DMS79 treated with DMSO at 0.1 percent for 48 hours (cell line): ENCODE results near the gene OSBPL8.

ENCODE experiments used
- DNase-seq: peaks from one replicate; lab custom pipeline; 2025; lab: John Stamatoyannopoulos, UW

The OSBPL8 gene

DNA sequence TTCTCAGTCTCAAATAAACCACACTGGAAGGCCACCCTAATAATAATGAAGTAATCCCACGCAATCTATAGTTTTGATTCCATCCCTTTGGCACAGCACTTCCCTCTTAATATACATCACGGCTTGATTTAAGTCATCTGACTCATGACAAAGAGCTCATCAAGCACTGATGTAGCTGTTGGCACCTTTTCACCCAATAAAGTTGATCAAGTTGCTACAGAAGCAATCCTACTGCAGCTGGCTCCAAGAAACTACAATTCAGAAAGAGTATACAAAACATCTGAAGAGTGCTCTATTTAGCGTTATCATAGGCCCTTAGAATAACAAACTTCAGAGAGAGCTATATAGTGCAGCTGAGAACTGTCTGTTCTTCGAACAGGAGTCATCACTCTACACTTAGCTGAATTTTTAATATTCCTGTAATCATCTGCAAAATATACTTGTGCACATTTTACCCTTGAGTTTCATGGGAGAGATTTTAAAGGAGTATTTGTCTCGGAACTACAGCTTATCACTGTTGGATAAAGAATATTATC, 94.9 kb downstream of the OSBPL8 start:
- DNase-seq, result no peak

DNA sequence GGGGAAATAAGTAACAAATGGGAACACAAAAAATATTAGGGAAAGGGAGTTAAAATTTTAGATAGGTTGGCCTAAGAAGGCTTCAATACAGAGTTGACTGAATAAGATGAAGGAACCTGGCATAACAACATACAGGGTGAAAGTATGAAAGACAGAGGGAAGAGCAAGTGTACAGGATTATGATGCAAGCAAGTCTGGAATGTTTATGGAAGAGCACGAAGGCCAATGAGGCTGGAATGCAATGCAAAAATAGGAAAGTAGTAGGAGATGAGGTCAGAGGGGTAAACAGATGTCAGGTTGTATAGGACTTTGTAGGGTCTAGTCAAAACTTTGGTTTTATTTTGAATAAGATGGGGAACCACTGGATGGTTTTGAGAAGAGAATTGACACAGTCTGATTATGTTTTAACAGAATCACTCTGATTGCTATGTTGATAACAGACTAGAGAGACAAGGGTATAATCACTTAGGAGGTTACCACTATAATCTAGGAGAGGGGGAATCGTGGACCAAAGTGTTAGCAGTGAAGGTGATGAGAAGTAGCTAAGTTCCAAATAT, 96.8 kb downstream of the OSBPL8 start:
- DNase-seq, result no peak

DNA sequence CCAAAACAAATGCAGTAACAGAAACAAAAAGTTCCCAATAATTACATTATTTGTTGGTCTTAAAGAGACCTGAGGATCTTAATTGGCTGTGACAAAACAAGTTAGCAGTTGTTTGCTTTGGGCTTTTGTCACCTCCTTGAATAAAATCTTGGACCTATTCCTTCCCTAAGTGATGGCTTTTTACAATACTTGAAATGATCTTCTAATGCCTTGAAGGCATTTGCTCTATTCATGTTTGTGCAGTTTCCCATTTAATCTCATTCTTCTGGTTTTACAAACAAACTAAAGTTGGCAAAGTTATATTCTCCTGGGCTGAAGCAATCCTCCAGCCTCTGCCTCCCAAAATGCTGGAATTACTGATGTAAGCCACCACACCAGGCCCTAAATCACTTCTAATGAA, 98.8 kb downstream of the OSBPL8 start:
- peak; percentile 50 for DNase-seq

DNA sequence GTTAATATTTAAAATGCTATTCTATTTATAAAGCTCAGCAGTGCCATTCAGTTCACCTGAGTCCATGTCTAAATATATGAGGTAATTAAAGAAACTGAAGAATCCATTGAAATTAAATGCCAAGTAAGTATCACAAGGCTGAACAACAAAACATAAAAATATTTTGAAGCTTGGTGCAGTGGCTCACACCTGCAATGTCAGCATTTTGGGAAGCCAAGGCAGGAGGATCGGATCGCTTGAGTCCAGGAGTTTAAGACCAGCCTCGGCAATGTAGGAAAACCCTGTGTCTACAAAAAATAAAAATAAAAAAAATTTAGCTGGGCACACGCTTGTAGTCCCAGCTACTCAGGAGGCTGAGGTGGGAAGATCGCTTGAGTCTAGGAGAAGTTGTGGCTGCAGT, 101.8 kb downstream of the OSBPL8 start:
- DNase-seq, result no peak

DNA sequence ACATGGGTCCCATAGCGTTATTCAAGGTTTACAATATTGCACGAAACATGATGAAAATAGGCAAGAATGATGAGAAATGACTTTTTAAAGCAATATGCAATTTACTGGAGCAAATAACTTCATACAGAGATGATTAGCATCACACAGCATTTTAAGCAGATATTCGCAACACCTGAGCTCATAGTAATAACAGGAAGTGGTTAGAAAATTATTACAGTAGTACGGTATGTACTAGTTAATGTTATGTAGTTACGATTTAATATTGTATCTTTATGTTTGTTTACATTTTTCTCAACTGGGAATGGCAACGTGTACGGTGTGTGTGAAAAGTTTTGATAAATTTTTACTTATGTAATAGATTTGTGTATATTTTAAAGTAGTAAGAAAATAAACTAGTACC, 102.6 kb downstream of the OSBPL8 start:
- no peak for DNase-seq

DNA sequence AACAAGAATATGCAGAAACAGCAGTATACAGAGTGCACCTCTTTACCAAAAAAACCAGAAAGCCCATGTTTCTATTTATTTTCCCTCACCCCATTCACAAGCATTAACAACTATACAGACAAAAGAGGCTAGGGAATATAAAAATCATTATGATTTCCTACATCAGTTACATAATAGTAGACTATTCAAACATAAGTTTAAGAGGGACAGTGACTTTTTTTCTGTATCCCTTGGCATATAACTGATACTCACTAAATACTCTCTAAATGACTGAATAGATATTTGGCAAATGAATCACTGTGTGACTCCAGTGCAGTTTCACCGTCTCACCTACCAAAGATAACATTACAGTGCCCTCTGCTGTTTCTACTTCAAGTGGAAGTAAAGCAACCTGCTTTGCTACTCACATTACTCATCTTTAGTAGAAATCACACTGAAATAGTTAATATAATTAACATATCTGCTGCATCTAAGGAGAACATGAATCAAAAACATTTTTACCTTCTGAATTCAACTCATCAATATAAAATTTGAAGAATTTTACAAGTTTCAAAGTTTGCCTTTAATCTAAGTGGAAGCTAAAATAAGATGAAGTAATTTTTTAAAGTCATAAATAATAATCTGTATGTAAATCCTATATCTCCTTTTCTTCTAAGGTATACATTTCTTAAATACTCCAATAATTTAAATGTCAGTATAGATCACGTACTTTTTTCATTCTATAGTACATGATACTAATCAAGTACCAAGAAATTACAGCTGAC, 103.8 kb downstream of the OSBPL8 start:
- peak; percentile 37 for DNase-seq

DNA sequence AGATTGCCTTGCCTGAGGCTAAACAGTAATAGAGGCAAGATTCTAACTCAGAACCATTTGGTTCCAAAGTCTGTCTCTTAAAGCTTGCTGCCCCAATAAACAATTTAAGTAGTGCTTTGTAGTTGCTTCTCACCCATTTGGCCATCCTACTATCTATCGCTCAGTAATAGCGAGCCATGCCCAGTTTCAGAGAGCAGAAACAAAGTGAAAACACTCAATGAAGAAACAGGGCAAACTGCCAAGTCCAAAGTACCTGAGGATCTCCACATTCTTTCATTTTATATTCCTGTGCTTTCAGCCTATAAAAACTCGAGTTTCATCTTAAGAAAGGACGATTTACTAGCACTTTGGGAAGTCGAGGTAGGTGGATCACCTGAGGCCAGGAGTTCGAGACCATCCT, 108.0 kb downstream of the OSBPL8 start:
- no peak for DNase-seq

DNA sequence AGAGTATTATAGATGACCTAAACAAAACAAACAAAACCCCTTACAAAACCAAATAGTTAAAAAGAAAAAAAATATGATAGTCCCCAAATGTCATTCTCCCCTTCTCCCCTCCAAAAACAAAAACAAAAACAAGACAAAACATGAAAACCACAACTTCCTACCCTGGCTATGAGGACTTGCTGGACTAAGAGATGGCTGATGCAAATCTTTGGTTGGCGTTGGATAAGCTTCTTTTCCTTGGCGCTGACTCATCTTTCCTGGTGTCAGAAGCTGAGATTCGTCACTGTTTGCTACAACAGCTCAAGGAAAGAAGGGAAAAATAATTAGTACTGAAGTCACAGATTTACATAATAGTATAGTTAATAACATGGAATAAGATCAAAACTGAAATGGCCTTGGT, 108.9 kb downstream of the OSBPL8 start:
- DNase-seq, result no peak

DNA sequence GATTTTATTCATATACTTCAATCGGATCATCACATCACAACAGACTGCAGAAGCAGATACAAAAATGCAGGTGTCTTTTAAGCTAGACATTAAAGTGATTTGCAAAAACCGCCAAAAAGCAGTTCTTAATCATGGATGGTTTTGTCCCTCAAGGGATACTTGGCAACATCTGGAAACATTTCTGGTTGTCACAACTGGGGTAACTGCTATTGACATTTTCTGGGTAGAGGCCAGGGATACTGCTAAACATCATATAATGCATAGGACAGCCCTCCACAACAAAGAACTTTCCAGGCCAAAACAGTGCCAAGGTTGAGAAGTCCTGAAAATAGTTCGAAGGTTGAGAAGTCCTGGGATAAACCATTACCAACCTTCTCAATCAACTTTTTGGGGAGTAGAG, 109.6 kb downstream of the OSBPL8 start:
- DNase-seq, result no peak

DNA sequence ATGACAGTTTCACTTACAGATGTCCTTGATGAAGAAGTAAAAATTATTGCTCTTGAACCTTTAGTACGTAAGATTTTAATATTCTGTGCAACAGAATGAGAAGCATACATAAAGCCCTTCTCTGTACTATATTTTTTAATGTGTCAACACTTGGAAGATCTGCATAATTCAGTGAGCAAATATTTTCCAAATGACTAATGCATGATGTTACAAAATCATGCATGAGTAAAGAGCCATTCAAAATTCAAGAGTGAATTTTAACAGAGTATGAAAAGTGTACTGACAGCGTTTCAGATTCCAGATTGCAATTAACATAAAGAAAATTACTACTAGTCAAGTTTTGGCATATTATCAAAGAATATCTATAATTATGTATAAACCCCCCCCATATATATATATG, 110.0 kb downstream of the OSBPL8 start:
- DNase-seq, result no peak

DNA sequence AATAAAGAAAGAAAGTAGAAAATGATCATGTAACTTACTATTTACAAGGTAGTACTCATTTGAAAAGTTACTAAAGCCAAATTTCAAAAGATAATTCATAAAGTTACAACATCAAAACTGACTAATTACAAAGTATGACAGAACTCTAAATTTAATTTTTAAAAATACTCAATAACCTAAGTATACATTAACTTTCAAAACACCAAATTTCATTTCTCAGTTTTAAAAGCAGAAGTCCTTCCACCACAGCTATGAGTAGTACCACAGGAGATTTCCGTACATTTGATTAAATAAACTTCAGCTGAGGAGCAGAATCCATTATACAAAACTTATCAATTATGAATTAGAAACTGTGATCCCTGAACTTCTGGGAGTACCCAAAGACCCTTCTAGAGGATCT, 110.6 kb downstream of the OSBPL8 start:
- no peak for DNase-seq

DNA sequence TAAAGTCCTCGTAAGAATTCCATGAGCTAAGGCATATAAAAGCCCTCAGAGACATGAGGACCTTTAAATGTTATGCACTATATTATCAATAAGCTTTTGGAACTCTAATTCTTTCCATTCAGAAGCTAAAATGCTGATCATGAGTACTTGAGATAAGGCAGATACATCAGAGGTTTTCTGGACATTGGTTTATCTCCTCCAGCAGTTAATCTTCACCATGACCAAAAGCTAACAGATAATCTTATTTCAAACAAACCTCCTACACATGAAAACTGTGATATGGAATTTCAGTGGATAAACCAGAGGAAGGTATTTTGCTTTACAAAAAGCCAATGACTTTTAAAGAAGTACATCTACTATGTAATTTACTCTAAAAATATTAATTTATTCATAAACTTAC, 113.5 kb downstream of the OSBPL8 start:
- no peak for DNase-seq

DNA sequence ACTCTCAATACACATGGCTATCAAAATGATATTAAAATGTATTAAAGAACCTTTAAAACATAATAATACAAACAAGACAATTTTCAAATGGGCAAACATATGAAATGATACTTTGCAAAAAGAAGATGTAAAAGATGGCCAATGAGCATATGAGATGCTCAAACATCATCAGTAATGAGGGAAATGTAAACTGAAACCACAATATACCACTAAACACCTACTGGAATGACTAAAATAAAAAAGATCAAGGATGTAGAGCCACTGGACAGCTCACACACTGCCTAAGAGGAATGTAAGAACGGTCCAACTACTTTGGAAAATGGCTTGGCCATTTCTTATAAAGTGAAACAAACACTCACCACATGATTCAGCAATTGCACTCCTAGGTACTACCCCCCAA, 114.1 kb downstream of the OSBPL8 start:
- DNase-seq, result no peak

DNA sequence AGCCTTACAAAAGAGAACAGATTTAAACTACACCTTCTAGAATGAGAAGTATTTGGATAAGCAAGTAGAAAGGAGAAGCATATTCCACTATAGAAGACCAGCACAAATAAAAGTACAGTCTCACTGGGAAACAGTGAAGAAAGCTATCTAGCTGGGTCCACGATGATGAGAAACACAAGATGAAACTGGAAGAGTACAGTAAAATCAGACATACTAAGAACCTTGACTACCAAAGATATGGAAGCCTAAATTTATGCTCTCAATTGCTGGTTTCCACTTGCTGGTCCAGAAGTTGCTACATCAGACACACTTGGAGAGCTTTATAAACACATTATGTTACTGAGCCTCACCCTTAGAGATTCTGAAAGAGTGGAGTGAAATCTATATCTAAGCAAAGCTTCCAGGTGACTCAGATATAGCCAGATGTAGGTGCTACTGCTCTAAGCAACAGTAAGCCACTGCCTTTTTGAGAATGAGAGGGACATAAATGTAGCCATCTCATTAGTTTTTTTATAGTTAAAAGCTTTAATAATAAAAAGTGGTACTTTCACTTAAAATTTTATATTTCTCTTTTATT, 115.1 kb downstream of the OSBPL8 start:
- no peak for DNase-seq

DNA sequence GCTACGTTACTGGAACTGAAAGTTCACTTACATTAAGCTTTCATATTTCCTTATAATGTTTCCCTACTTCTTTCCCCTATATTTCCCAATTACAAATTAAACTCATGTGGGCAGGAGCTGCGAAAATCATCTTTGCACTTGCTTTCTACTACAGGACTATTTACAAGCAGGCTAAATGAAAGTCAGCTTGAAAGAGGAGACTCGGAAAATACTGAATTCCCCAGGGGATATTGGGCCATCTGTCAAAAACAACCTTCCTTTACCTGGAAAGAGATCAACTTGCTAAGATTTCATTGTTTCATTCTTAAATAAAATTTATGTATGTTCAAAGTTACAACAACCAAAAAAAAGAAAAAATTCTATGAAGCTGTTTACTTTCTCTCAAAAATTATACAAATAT, 118.6 kb downstream of the OSBPL8 start:
- DNase-seq, result no peak

DNA sequence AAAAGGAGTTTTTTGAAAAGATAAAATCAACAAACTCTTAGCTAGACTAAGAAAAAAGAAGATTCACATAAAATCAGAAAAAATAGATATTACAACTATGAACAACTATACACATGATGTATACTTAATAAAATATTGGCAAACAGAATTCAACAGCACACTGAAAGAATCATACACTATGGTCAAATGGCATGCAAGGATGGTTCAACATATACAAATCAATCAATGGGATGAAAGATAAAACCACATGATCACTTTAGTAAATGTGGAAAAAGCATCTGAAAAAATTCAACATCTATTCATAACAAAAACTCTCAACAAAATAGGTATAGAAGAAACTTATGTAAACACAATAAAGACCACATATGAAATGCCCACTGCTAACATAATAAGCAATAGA, 126.8 kb downstream of the OSBPL8 start:
- no peak for DNase-seq

DNA sequence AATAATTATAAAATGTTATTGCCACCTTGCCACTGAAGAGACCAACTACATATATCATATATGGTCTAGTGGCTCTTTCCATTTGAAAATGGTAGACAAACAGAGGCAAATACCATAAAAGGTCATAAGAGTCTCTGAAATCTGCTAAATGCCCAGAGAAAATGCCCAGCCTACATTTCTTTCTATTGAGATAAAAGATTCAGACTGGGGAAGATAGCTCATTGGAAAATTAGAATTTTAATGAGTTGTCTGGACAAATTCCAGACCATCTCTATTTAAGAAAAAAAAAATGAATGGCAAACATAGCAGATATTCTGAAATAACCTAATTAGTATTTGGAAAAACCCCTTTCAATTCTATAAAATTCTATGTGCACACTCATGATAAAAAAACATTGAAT, 131.5 kb downstream of the OSBPL8 start:
- no peak for DNase-seq

DNA sequence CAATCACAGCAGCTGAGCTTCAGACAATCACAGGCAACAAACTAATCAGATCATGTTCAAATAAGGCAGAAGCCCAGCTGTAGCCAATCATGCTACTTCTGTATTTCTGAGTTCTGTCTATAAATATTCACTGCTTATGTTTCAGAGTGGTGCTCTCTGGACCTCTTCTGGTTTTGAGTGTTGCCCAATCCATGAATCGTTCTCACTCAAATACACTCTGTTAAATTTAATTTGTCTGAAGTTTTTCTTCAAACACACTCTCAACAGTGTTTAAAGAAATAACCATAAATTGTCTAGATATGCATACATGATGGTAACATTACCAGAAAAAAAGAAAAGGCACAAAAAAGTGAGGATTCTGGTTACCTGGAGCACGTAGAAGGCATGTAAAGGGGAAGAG, 133.4 kb downstream of the OSBPL8 start:
- no peak for DNase-seq

DNA sequence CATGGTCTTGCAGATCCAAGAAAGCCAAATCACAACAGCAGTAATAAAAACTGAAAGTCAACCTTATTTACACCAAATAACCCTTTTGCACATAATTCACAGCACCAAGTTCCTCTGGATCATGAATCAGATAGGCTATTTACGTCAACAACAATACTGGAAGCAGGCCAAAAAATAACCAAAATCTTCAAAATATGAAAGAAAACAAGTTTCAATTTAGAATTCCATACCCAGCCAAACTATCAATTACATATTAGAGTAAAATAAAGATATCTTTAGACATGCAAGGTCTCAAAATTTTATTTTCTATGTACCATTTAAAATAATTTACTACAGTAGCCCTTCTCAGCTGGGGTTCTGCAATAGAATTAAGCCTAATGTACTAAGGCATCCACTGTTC, 134.6 kb downstream of the OSBPL8 start:
- no peak for DNase-seq

DNA sequence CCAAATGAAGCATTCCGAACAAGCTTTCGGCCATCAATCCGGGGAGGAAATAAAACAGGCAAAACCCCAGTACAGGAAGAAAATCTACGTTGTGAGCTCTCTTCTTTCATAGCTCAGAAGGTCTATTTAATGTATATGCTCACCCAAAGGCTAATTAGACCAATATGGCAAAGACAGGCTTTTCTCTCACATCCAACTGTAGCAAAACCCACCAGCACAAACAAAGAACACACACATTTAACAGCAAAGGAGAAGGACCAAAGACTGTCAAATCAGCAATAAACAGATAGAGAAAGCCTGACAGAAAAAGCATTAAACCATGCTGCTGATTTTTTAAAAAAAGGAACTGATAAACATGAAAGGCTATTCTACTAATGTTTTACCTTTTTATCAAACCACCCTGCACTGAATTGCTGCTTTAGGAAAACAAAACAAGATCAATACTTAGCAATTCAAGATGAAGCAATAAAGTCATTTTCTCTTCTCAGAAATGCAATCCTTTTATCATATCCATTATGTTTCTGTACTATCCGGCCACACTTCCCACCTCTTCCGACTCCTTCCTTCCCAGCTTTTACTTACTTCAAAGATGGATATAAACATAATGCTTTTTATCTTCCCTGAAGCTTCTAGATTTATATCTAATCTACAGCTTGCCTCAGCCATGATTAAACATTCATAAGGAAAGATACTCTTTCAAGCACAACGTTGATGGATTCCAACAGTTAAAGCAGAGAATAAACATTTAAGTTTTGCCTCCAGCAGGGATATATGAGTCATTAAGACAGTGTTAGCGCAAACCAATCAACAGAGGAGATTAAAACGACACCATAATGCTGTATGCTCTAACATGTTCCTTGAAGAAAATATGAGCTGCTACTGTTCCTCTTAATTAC, 136.8 kb downstream of the OSBPL8 start:
- DNase-seq, result no peak

DNA sequence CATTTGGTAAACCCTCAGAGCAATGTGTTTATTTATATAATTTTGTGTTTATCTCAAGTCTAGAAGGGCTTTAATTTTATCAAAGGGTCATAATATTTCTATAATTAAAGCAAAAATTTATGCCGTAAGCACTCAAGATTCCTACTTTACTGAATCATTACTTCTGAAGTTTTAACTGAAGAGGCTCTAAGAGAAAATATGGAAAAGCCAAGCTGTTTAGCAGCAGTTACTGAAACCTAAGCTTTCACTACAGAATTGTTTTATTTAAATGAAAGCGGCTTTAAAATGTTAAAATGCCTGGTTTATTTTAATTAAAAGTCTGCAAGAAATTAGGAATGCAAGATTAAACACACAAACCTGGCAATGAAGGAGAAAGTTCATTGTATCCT, 137.4 kb downstream of the OSBPL8 start:
- DNase-seq, result no peak

DNA sequence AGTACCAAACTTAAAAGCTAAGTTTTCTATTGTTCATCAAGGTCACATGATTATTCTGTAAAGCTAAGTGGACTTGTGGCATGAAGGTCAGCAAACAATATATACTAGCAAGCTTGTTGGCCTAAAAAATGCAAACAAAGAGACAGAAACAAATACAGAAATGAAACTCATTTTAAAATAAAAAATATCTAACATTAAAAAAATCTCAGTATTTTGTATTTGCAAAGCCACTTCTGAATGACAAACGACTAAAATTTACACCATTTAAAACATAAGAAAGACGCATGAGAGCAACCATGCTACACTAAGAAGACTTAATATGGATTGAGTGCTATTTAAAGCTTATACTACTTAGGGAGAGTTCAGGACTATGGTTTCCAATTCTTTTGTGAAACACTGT, 138.5 kb downstream of the OSBPL8 start:
- no peak for DNase-seq

DNA sequence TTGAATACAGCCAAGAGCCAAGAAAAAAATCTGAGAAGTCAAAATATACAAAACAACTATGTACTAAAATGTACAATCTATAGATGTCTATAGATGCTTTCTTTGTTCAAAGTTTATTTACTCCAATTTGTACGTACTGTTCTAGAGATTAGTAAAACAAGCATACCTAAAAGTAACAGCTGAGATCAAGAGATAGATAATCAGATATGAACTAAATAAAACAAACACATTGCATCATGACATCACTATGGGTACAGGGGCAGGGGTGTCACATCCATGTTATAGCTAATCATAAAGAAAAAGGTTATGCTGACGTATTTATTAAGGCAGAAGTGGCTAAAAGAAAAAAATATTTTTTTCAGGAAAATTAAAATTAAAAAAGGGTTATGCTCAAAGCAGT, 139.3 kb downstream of the OSBPL8 start:
- no peak for DNase-seq
